Endothelial cell (in vitro differentiated cells): ENCODE data around the gene GREM2. TPM values are rescaled to one million over a fixed set of nuclear protein-coding genes. Genes with fewer than 3 reads are reported as not detected.

ENCODE experiments used
- DNase-seq: peaks from one replicate; pipeline ENCODE4 v3.0.0; 2021; ENCODE audit warnings: low spot score
- H3K27ac Mint-ChIP-seq: one replicate; pipeline ENCODE4 v1.8.0; 2021; ENCODE audit warnings: mixed read lengths, inconsistent platforms; ENCODE audit not compliant: unreplicated experiment
- H3K27me3 Mint-ChIP-seq: one replicate; pipeline ENCODE4 v1.8.0; 2021; ENCODE audit warnings: mild to moderate bottlenecking, moderate library complexity, mixed read lengths, inconsistent platforms; ENCODE audit not compliant: unreplicated experiment
- H3K36me3 Mint-ChIP-seq: one replicate; pipeline ENCODE4 v1.8.0; 2021; ENCODE audit warnings: mild to moderate bottlenecking, low read depth, mixed read lengths, inconsistent platforms; ENCODE audit not compliant: unreplicated experiment
- H3K4me1 Mint-ChIP-seq: one replicate; pipeline ENCODE4 v1.8.0; 2021; ENCODE audit warnings: mild to moderate bottlenecking, mixed read lengths, inconsistent platforms; ENCODE audit not compliant: unreplicated experiment
- H3K4me3 Mint-ChIP-seq: one replicate; pipeline ENCODE4 v1.8.0; 2021; ENCODE audit warnings: mild to moderate bottlenecking, mixed read lengths, inconsistent platforms; ENCODE audit not compliant: unreplicated experiment
- H3K9me3 Mint-ChIP-seq: one replicate; pipeline ENCODE4 v1.8.0; 2021; ENCODE audit warnings: mixed read lengths, inconsistent platforms; ENCODE audit not compliant: unreplicated experiment
- total RNA-seq: library from RNA; stranded (reverse); fragmentation: NEBNext Ultra II Directional; extraction: Animal tissue kit (Norgen Biotek cat#: 25700); gene quantifications from one replicate; pipeline ENCODE4 v1.2.1, GENCODE V29; 2021; ENCODE audit not compliant: unreplicated experiment
- TF ChIP-seq, protein P1 (sequence below): fragments of 200-600 bp; sonication (generic); IDR thresholded peaks from one replicate; pipeline ENCODE4 v1.5.0; 2021; ENCODE audit warnings: antibody characterized with exemption; ENCODE audit not compliant: unreplicated experiment

The GREM2 gene
- total RNA-seq, 1 donor from 2014 or later, result 0.23 TPM

DNA sequence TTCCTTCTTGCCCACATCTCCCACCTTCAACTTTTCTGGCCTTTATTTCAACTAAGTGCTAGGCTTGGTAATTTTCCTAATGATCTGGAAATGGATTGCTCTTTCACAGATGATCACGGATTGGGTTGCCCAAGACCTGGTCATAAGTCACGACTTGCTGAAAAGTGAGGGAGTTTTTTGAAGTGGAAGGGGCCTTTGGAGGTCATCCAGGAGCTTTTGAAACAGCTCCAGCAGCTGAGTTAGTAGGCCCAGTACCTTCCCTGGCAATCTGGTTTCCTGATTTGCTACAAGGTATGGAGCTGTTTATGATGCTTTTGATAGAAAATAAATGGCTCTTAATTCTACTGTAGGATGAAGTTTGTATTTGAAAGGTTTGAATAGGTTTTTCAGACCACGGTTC, 20.4 kb downstream of the GREM2 start:
- H3K4me1 Mint-ChIP-seq, result no peaks in the 10 kb centered on the region
- no peaks in the 10 kb centered on the region for H3K9me3 Mint-ChIP-seq
- DNase-seq, result no peak
- H3K4me3 Mint-ChIP-seq, result no peak overlapping the region
- H3K27me3 Mint-ChIP-seq, result no peaks in the 10 kb centered on the region
- no peaks in the 10 kb centered on the region for H3K36me3 Mint-ChIP-seq
- H3K27ac Mint-ChIP-seq, result no peak overlapping the region
- TF ChIP-seq, protein P1, sequence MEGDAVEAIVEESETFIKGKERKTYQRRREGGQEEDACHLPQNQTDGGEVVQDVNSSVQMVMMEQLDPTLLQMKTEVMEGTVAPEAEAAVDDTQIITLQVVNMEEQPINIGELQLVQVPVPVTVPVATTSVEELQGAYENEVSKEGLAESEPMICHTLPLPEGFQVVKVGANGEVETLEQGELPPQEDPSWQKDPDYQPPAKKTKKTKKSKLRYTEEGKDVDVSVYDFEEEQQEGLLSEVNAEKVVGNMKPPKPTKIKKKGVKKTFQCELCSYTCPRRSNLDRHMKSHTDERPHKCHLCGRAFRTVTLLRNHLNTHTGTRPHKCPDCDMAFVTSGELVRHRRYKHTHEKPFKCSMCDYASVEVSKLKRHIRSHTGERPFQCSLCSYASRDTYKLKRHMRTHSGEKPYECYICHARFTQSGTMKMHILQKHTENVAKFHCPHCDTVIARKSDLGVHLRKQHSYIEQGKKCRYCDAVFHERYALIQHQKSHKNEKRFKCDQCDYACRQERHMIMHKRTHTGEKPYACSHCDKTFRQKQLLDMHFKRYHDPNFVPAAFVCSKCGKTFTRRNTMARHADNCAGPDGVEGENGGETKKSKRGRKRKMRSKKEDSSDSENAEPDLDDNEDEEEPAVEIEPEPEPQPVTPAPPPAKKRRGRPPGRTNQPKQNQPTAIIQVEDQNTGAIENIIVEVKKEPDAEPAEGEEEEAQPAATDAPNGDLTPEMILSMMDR, result no peak

DNA sequence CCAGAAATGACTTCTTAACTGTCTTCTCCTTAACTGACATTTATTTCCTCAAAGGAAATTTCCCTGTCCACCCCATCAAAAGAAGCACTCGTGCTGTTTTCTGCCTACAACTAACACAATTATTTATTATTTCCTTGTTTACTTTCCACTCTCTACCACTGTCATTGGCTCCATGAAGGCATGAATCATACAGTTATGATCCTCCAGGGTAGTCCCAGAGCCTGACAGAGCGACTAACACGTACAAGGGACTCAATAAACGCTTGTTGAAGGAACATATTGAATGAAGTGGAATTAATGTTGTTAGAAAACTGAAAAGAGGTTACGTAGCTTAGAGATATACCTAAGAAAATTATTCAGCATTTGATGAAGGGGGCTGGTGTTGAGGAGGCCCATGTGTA, 20.9 kb downstream of the GREM2 start:
- Mint-ChIP-seq H3K27ac (no peak overlapping the region), H3K27me3 (no peaks in the 10 kb centered on the region), H3K36me3 (no peaks in the 10 kb centered on the region), H3K9me3 (no peaks in the 10 kb centered on the region), H3K4me3 (no peak overlapping the region), H3K4me1 (peaks cover 3% of the 10 kb centered on the region)
- TF ChIP-seq, protein P1, result no peak
- DNase-seq, result no peak

DNA sequence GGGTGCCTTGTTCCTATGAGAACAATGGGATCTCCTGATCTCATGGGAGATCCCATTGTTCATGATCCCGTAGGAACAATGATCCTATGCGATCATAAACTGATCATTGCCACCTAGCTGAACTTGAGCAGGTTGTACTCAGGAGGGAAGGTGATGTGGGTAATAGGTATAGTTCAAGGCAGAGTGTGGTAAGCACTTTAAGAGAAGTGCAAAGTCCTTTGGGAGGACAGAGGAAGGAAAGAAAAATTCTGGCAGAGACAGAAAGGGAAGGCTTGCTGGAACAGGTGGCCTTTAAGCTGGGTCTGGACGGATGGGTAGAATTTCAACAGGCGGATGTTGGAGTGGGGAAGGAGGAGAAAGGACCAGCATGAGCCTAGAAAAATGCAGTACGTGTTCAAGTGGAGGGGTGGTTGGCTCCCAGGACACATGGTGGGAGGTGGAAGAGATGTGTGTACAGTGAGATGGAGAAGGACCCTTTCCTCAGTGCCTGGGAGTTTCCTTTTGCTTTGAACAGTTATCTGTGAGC, 22.3 kb downstream of the GREM2 start:
- no peaks in the 10 kb centered on the region for H3K9me3 Mint-ChIP-seq
- H3K27me3 Mint-ChIP-seq, result no peaks in the 10 kb centered on the region
- no peak for DNase-seq
- H3K36me3 Mint-ChIP-seq, result no peaks in the 10 kb centered on the region
- no peak overlapping the region for H3K27ac Mint-ChIP-seq
- TF ChIP-seq, protein P1, result no peak
- peaks cover 3% of the 10 kb centered on the region for H3K4me1 Mint-ChIP-seq
- H3K4me3 Mint-ChIP-seq, result no peak overlapping the region

DNA sequence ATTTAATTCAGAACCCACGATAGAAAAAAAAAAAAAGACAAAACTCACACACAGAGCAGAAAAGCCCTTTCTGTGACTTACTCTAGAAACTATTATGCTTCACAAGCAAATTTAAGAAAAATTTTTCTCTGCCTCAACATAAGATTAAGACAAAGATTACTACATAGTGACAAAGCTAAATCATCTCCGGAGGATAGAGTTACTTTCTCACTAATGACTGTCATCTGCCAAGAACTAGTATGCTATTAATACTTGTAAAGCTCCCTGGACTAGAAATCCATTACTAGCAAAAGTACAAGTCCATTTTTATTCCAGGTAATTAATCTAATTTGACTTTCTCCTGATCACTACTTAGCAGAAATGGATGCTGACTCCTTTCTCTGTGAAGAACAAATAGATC, 25.9 kb downstream of the GREM2 start:
- peaks cover 3% of the 10 kb centered on the region for H3K4me1 Mint-ChIP-seq
- no peaks in the 10 kb centered on the region for H3K36me3 Mint-ChIP-seq
- no peaks in the 10 kb centered on the region for H3K27me3 Mint-ChIP-seq
- H3K27ac Mint-ChIP-seq, result no peak overlapping the region
- no peak for DNase-seq
- no peak overlapping the region for H3K4me3 Mint-ChIP-seq
- TF ChIP-seq, protein P1, result no peak
- H3K9me3 Mint-ChIP-seq, result no peaks in the 10 kb centered on the region

DNA sequence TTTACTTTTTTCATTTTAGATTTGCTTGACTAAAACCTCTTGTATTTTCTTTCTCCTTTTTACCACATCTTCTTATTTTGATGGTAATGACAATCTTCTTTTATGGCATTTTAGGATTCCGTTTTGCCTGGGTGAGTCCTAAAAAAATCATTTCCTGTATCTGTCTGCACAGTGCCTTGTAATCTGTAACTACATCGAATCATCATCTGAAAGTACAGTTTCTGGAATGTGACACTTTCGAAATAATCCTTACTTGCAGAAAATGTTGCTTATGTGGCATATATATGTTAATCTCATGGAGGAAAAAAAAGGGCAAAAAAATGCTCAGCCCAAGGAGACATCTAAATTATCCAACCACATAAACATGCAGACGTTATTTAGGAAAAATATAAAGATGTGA, 29.0 kb downstream of the GREM2 start:
- Mint-ChIP-seq H3K27me3 (peaks cover 2% of the 10 kb centered on the region), H3K36me3 (no peaks in the 10 kb centered on the region), H3K4me3 (no peak overlapping the region), H3K9me3 (no peaks in the 10 kb centered on the region), H3K4me1 (peaks cover 3% of the 10 kb centered on the region), H3K27ac (no peak overlapping the region)
- TF ChIP-seq, protein P1, result no peak
- DNase-seq, result no peak
